HEK293 (cell line): Measurements from ENCODE around the gene DEDD.

Experiments
- GLI2 ChIP-seq: fragments of 450-650 bp; formaldehyde crosslinking; IDR thresholded peaks from 2 replicates; pipeline ENCODE4; 2017; ENCODE audit warnings: missing biosample characterization, missing genetic modification characterization, low read depth, borderline replicate concordance
- GLI4 ChIP-seq: fragments of 450-650 bp; formaldehyde crosslinking; IDR thresholded peaks from 2 replicates; pipeline ENCODE4 v1.5.1; 2016; ENCODE audit warnings: missing biosample characterization, missing genetic modification characterization
- HOXC10 ChIP-seq: sonication (generic); formaldehyde crosslinking; IDR thresholded peaks from 2 replicates; pipeline ENCODE4 v1.8.1; 2023; ENCODE audit warnings: mild to moderate bottlenecking, missing genetic modification reagents
- TRIM28 ChIP-seq: IDR thresholded peaks from 2 replicates; pipeline ENCODE4 v1.6.1; 2011; ENCODE audit warnings: low read length, control low read depth, borderline replicate concordance
- YY1 ChIP-seq: fragments of 450-650 bp; formaldehyde crosslinking; IDR thresholded peaks from 2 replicates; pipeline ENCODE4 v1.5.1; 2018; ENCODE audit warnings: missing biosample characterization, missing genetic modification characterization
- ZEB2 ChIP-seq: fragments of 450-650 bp; formaldehyde crosslinking; IDR thresholded peaks from 2 replicates; pipeline ENCODE4 v1.5.1; 2016; ENCODE audit warnings: missing biosample characterization, missing genetic modification characterization
- ZNF114 ChIP-seq: fragments of 450-650 bp; formaldehyde crosslinking; IDR thresholded peaks from 2 replicates; pipeline ENCODE4 v1.5.0; 2017; ENCODE audit warnings: missing biosample characterization, missing genetic modification characterization
- ZNF2 ChIP-seq: fragments of 450-650 bp; formaldehyde crosslinking; IDR thresholded peaks from 2 replicates; pipeline ENCODE4 v1.5.1; 2016; ENCODE audit warnings: missing biosample characterization, missing genetic modification characterization
- ZNF202 ChIP-seq: fragments of 450-650 bp; formaldehyde crosslinking; IDR thresholded peaks from 2 replicates; pipeline ENCODE4 v1.5.1; 2016; ENCODE audit warnings: missing biosample characterization, missing genetic modification characterization, borderline replicate concordance
- ZNF214 ChIP-seq: fragments of 450-650 bp; formaldehyde crosslinking; IDR thresholded peaks from 2 replicates; pipeline ENCODE4 v1.5.1; 2017; ENCODE audit warnings: missing biosample characterization, mild to moderate bottlenecking, missing genetic modification characterization, borderline replicate concordance
- ZNF335 ChIP-seq: fragments of 450-650 bp; formaldehyde crosslinking; conservative IDR thresholded peaks from 2 replicates; pipeline ENCODE4 v1.5.1; 2016; ENCODE audit warnings: missing biosample characterization, missing genetic modification characterization
- ZNF341 ChIP-seq: fragments of 450-650 bp; formaldehyde crosslinking; IDR thresholded peaks from 2 replicates; pipeline ENCODE4; 2016; ENCODE audit warnings: low read depth, missing biosample characterization, missing genetic modification characterization
- ZNF473 ChIP-seq: fragments of 450-650 bp; formaldehyde crosslinking; IDR thresholded peaks from 2 replicates; pipeline ENCODE4 v1.5.1; 2017; ENCODE audit warnings: missing biosample characterization, missing genetic modification characterization
- ZNF48 ChIP-seq: fragments of 450-650 bp; formaldehyde crosslinking; IDR thresholded peaks from 2 replicates; pipeline ENCODE4 v1.5.1; 2016; ENCODE audit warnings: missing biosample characterization, missing genetic modification characterization
- ZNF544 ChIP-seq: fragments of 450-650 bp; formaldehyde crosslinking; IDR thresholded peaks from 2 replicates; pipeline ENCODE4 v1.5.0; 2017; ENCODE audit warnings: missing biosample characterization, missing genetic modification characterization
- ZNF548 ChIP-seq: fragments of 450-650 bp; formaldehyde crosslinking; IDR thresholded peaks from 2 replicates; pipeline ENCODE4 v1.5.1; 2016; ENCODE audit warnings: missing biosample characterization, missing genetic modification characterization
- ZNF707 ChIP-seq: fragments of 450-650 bp; formaldehyde crosslinking; IDR thresholded peaks from 2 replicates; pipeline ENCODE4 v1.5.1; 2016; ENCODE audit warnings: missing biosample characterization, missing genetic modification characterization
- TF ChIP-seq, protein P1 (sequence below): fragments of 450-650 bp; formaldehyde crosslinking; IDR thresholded peaks from 2 replicates; pipeline ENCODE4 v1.5.1; 2016; ENCODE audit warnings: missing biosample characterization, missing genetic modification characterization
- TF ChIP-seq, protein P2 (sequence below): fragments of 450-650 bp; formaldehyde crosslinking; IDR thresholded peaks from 2 replicates; pipeline ENCODE4 v1.5.1; 2016; ENCODE audit warnings: missing biosample characterization, missing genetic modification characterization
- TF ChIP-seq, protein P3 (sequence below): fragments of 450-650 bp; formaldehyde crosslinking; IDR thresholded peaks from 2 replicates; pipeline ENCODE4 v1.5.1; 2016; ENCODE audit warnings: missing biosample characterization, missing genetic modification characterization, borderline replicate concordance
- TF ChIP-seq, protein P4 (sequence below): fragments of 450-650 bp; formaldehyde crosslinking; IDR thresholded peaks from 2 replicates; pipeline ENCODE4 v1.5.1; 2017; ENCODE audit warnings: missing biosample characterization, missing genetic modification characterization
- TF ChIP-seq, protein P5 (sequence below): fragments of 450-650 bp; formaldehyde crosslinking; IDR thresholded peaks from 2 replicates; pipeline ENCODE4 v1.5.1; 2016; ENCODE audit warnings: missing biosample characterization, missing genetic modification characterization
- TF ChIP-seq, protein P6 (sequence below): fragments of 450-650 bp; formaldehyde crosslinking; conservative IDR thresholded peaks from 2 replicates; pipeline ENCODE4 v1.5.1; 2016; ENCODE audit warnings: low read depth, missing biosample characterization, missing genetic modification characterization
- TF ChIP-seq, protein P7 (sequence below): fragments of 450-650 bp; formaldehyde crosslinking; IDR thresholded peaks from 2 replicates; pipeline ENCODE4 v1.5.1; 2016; ENCODE audit warnings: missing biosample characterization, missing genetic modification characterization, low read depth

Gene DEDD

DNA sequence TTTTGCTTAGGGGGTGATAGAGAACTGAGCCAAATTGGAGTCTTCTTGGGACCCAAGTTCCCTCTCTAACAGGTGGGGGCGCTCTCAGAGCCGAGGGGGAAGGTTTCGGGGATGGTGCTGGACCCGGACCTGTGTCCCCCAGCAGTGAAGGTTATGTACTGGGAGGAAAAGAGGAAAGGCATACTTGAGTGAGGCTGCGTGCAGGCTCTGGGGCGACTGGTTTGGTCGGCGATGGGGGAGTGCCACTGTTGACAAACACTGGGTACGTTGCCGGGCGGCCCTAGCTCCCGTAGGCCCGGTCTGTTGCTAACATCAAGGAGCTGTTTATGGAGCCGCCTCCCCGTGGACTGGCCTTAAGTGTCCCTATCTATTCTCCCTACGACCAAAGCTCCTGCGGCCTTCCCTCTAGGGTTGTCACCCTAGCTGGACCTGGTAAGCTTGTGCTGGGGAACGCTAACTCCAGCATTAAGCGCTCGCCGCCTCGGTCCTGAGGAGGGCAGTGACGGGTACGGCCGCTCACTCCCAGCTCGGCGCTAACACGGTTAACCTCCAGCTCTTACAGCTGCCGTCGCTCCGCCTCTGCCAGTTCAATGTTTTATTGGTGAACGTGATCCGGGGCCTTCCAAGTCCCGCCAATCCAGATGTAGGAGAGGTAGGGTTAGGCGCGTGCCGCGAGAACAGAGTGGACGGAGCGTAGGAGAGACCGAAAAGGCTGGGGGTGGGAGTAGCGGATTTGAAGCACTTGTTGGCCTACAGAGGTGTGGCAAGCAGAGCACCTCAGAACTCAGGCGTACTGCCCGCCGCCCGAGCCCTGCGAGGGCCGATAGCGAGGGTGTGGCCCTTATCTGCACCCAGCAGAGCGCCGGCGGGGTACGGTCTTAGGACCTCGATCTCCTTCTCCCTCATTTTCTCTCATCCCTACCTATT, 33.5 kb upstream of the DEDD start, which contains the start of gene PPOX (continued):
- TF ChIP-seq GLI2 (tag by site-specific recombination) (no peak), TRIM28 (peak; percentile 65; the same call in 1 of the 2 replicates), ZNF48 (tag by site-specific recombination) (no peak), ZNF335 (tag by site-specific recombination) (peak; percentile 94), YY1 (tag by site-specific recombination) (no peak), HOXC10 (CRISPR knock-in tag) (no peak), ZNF2 (tag by site-specific recombination) (no peak; the same call in none of the 2 replicates), ZNF707 (no peak), ZNF548 (tag by site-specific recombination) (no peak), ZEB2 (tag by site-specific recombination) (peak; percentile 74), ZNF114 (no peak), ZNF202 (no peak), ZNF473 (no peak), ZNF544 (tag by site-specific recombination) (no peak), GLI4 (tag by site-specific recombination) (no peak), ZNF214 (tag by site-specific recombination) (no peak), ZNF341 (tag by site-specific recombination) (peak; percentile 99)
- TF ChIP-seq, protein P1, sequence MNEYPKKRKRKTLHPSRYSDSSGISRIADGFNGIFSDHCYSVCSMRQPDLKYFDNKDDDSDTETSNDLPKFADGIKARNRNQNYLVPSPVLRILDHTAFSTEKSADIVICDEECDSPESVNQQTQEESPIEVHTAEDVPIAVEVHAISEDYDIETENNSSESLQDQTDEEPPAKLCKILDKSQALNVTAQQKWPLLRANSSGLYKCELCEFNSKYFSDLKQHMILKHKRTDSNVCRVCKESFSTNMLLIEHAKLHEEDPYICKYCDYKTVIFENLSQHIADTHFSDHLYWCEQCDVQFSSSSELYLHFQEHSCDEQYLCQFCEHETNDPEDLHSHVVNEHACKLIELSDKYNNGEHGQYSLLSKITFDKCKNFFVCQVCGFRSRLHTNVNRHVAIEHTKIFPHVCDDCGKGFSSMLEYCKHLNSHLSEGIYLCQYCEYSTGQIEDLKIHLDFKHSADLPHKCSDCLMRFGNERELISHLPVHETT (tag by site-specific recombination): peak; percentile 42; the same call in 1 of the 2 replicates
- TF ChIP-seq, protein P2, sequence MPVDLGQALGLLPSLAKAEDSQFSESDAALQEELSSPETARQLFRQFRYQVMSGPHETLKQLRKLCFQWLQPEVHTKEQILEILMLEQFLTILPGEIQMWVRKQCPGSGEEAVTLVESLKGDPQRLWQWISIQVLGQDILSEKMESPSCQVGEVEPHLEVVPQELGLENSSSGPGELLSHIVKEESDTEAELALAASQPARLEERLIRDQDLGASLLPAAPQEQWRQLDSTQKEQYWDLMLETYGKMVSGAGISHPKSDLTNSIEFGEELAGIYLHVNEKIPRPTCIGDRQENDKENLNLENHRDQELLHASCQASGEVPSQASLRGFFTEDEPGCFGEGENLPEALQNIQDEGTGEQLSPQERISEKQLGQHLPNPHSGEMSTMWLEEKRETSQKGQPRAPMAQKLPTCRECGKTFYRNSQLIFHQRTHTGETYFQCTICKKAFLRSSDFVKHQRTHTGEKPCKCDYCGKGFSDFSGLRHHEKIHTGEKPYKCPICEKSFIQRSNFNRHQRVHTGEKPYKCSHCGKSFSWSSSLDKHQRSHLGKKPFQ (tag by site-specific recombination): no peak
- TF ChIP-seq, protein P3, sequence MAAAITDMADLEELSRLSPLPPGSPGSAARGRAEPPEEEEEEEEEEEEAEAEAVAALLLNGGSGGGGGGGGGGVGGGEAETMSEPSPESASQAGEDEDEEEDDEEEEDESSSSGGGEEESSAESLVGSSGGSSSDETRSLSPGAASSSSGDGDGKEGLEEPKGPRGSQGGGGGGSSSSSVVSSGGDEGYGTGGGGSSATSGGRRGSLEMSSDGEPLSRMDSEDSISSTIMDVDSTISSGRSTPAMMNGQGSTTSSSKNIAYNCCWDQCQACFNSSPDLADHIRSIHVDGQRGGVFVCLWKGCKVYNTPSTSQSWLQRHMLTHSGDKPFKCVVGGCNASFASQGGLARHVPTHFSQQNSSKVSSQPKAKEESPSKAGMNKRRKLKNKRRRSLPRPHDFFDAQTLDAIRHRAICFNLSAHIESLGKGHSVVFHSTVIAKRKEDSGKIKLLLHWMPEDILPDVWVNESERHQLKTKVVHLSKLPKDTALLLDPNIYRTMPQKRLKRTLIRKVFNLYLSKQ (tag by site-specific recombination): no peak
- TF ChIP-seq, protein P4, sequence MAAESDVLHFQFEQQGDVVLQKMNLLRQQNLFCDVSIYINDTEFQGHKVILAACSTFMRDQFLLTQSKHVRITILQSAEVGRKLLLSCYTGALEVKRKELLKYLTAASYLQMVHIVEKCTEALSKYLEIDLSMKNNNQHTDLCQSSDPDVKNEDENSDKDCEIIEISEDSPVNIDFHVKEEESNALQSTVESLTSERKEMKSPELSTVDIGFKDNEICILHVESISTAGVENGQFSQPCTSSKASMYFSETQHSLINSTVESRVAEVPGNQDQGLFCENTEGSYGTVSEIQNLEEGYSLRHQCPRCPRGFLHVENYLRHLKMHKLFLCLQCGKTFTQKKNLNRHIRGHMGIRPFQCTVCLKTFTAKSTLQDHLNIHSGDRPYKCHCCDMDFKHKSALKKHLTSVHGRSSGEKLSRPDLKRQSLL (tag by site-specific recombination): peak; percentile 74; the same call in 1 of the 2 replicates
- TF ChIP-seq, protein P5, sequence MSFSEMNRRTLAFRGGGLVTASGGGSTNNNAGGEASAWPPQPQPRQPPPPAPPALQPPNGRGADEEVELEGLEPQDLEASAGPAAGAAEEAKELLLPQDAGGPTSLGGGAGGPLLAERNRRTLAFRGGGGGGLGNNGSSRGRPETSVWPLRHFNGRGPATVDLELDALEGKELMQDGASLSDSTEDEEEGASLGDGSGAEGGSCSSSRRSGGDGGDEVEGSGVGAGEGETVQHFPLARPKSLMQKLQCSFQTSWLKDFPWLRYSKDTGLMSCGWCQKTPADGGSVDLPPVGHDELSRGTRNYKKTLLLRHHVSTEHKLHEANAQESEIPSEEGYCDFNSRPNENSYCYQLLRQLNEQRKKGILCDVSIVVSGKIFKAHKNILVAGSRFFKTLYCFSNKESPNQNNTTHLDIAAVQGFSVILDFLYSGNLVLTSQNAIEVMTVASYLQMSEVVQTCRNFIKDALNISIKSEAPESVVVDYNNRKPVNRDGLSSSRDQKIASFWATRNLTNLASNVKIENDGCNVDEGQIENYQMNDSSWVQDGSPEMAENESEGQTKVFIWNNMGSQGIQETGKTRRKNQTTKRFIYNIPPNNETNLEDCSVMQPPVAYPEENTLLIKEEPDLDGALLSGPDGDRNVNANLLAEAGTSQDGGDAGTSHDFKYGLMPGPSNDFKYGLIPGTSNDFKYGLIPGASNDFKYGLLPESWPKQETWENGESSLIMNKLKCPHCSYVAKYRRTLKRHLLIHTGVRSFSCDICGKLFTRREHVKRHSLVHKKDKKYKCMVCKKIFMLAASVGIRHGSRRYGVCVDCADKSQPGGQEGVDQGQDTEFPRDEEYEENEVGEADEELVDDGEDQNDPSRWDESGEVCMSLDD: peak; percentile 74; the same call in 1 of the 2 replicates
- TF ChIP-seq, protein P6, sequence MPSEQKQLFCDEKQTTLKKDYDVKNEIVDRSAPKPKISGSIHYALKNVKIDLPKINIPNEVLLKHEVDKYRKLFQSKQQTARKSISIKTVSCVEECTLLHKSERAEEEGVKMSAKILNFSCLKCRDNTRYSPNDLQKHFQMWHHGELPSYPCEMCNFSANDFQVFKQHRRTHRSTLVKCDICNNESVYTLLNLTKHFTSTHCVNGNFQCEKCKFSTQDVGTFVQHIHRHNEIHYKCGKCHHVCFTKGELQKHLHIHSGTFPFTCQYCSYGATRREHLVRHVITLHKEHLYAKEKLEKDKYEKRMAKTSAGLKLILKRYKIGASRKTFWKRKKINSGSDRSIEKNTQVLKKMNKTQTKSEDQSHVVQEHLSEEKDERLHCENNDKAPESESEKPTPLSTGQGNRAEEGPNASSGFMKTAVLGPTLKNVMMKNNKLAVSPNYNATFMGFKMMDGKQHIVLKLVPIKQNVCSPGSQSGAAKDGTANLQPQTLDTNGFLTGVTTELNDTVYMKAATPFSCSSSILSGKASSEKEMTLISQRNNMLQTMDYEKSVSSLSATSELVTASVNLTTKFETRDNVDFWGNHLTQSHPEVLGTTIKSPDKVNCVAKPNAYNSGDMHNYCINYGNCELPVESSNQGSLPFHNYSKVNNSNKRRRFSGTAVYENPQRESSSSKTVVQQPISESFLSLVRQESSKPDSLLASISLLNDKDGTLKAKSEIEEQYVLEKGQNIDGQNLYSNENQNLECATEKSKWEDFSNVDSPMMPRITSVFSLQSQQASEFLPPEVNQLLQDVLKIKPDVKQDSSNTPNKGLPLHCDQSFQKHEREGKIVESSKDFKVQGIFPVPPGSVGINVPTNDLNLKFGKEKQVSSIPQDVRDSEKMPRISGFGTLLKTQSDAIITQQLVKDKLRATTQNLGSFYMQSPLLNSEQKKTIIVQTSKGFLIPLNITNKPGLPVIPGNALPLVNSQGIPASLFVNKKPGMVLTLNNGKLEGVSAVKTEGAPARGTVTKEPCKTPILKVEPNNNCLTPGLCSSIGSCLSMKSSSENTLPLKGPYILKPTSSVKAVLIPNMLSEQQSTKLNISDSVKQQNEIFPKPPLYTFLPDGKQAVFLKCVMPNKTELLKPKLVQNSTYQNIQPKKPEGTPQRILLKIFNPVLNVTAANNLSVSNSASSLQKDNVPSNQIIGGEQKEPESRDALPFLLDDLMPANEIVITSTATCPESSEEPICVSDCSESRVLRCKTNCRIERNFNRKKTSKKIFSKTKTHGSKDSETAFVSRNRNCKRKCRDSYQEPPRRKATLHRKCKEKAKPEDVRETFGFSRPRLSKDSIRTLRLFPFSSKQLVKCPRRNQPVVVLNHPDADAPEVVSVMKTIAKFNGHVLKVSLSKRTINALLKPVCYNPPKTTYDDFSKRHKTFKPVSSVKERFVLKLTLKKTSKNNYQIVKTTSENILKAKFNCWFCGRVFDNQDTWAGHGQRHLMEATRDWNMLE (tag by site-specific recombination): no peak
- TF ChIP-seq, protein P7, sequence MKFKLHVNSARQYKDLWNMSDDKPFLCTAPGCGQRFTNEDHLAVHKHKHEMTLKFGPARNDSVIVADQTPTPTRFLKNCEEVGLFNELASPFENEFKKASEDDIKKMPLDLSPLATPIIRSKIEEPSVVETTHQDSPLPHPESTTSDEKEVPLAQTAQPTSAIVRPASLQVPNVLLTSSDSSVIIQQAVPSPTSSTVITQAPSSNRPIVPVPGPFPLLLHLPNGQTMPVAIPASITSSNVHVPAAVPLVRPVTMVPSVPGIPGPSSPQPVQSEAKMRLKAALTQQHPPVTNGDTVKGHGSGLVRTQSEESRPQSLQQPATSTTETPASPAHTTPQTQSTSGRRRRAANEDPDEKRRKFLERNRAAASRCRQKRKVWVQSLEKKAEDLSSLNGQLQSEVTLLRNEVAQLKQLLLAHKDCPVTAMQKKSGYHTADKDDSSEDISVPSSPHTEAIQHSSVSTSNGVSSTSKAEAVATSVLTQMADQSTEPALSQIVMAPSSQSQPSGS (tag by site-specific recombination): no peak
